HG03439 (cell line): ENCODE results near the gene NTHL1.
"Not testable (repeated sequence)": the region's sequence is repeated elsewhere in the genome, so short reads cannot be mapped to it uniquely, and the experiment has no call there.

Experiments used
- ATAC-seq: cut with Tn5 transposase; IDR thresholded peaks from one replicate; pipeline ENCODE4 v1.9.1; 2021; ENCODE audit warnings: mild to moderate bottlenecking, moderate library complexity; ENCODE audit not compliant: unreplicated experiment

Gene NTHL1

GRCh38 chr16:2011726-2012125 is 35.9 kb downstream of the NTHL1 start:
- not testable (repeated sequence) for ATAC-seq

- ATAC-seq, result peak; percentile 73
These were observed 37.7 kb downstream of the NTHL1 start, which contains the start of gene ZNF598 for GRCh38 chr16:2009791-2010510. TSS of gene ZNF598 (minus strand) at chr16:2009821.

GRCh38 chr16:2009164-2009711 is 38.4 kb downstream of the NTHL1 start:
- ATAC-seq, result peak; percentile 33

- ATAC-seq, result no peak
These were observed 38.9 kb downstream of the NTHL1 start for GRCh38 chr16:2008631-2009163.

- no peak for ATAC-seq
These were observed 39.6 kb downstream of the NTHL1 start for GRCh38 chr16:2008009-2008526.

GRCh38 chr16:2007081-2007836 is 40.4 kb downstream of the NTHL1 start:
- ATAC-seq, result no peak

GRCh38 chr16:2006317-2006716 is 41.3 kb downstream of the NTHL1 start:
- no peak for ATAC-seq

GRCh38 chr16:2005646-2006045 is 42.0 kb downstream of the NTHL1 start:
- no peak for ATAC-seq

- no peak for ATAC-seq
These were observed 42.7 kb downstream of the NTHL1 start for GRCh38 chr16:2004795-2005517.

GRCh38 chr16:2003827-2004641 is 43.6 kb downstream of the NTHL1 start:
- ATAC-seq, result peak; percentile 59

GRCh38 chr16:2003231-2003826 is 44.3 kb downstream of the NTHL1 start:
- ATAC-seq, result no peak

- ATAC-seq, result no peak
These were observed 45.0 kb downstream of the NTHL1 start for GRCh38 chr16:2002406-2003230.

GRCh38 chr16:2001456-2002355 is 45.9 kb downstream of the NTHL1 start:
- no peak for ATAC-seq

- ATAC-seq, result no peak
These were observed 46.6 kb downstream of the NTHL1 start for GRCh38 chr16:2001035-2001434.

- ATAC-seq, result no peak
These were observed 47.6 kb downstream of the NTHL1 start for GRCh38 chr16:1999866-2000514.

GRCh38 chr16:1998852-1999801 is 48.5 kb downstream of the NTHL1 start:
- ATAC-seq, result no peak
